ELF-1 (cell line): ENCODE data around the gene HLTF.
"Not testable (repeated sequence)": the region's sequence is repeated elsewhere in the genome, so short reads cannot be mapped to it uniquely, and the experiment has no call there.

Experiments
- DNase-seq: peaks from one replicate; pipeline ENCODE4 v3.0.0-alpha.2; 2016; ENCODE audit warnings: low read depth, low spot score

HLTF gene, protein sequence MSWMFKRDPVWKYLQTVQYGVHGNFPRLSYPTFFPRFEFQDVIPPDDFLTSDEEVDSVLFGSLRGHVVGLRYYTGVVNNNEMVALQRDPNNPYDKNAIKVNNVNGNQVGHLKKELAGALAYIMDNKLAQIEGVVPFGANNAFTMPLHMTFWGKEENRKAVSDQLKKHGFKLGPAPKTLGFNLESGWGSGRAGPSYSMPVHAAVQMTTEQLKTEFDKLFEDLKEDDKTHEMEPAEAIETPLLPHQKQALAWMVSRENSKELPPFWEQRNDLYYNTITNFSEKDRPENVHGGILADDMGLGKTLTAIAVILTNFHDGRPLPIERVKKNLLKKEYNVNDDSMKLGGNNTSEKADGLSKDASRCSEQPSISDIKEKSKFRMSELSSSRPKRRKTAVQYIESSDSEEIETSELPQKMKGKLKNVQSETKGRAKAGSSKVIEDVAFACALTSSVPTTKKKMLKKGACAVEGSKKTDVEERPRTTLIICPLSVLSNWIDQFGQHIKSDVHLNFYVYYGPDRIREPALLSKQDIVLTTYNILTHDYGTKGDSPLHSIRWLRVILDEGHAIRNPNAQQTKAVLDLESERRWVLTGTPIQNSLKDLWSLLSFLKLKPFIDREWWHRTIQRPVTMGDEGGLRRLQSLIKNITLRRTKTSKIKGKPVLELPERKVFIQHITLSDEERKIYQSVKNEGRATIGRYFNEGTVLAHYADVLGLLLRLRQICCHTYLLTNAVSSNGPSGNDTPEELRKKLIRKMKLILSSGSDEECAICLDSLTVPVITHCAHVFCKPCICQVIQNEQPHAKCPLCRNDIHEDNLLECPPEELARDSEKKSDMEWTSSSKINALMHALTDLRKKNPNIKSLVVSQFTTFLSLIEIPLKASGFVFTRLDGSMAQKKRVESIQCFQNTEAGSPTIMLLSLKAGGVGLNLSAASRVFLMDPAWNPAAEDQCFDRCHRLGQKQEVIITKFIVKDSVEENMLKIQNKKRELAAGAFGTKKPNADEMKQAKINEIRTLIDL

DNA sequence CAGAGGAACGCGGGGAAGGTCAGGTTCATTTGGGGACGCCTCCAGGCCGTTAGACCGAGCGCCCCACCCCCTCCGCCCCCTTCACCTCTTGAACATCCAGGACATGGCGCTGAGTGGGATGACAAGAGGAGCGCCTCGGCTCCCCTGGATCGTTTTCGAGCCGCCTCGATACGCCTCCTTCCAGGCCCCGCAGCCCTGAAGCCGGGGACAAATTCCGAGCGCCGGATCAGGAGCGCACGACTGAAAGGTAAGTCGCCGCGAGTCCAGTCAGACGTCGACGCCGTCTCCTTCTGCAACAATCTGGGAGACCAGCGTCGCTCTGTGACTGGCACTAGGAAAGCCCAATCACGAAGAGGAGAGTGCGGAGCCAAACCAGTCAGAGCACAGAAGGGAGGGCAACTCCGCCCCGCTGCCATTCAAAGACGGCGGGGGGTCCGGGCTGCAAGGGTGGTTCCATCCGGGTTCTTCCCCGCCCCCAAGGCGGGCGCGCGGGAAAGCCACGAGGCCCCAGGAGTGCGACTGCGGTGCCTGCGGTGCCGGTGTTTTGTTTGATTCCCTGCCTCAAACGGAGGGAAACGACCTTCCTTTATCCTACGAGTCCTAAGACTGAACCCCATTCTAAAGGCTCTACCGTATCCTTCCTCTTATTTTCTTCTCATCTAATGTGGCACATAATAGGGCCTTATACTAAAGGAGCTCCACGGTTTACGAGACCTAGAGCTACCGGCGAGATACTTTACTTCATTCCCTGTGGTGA, at the start of gene HLTF:
TSS of gene HLTF (minus strand) at position 302 of the 757 bp plus-strand sequence. CDS start at position 105, 197 bp downstream.
- DNase-seq, result peak; percentile 99

- DNase-seq, result no peak
Measured at GRCh38 chr3:149134575-149134974, 48.2 kb upstream of the HLTF start.

DNA sequence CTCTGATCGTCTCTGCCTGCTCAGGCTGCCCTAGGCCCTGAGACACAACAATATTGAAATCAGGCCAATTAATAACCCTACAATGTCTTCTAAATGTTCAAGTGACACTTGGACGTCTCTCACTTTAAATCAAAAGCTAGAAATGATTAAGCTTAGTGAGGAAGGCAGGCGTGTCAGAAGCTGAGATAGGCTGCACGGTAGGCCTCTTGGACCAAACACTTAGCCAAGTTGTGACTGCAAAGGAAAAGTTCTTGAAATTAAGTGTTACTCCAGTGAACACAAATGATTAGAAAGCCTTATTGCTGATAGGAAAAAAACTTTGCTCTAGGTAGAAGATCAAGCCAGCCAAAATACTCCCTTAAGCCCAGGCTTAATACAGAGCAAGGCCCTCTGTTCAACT, 45.3 kb upstream of the HLTF start:
- DNase-seq, result no peak

- DNase-seq, result peak; percentile 96
Measured at GRCh38 chr3:149129326-149130205, 43.2 kb upstream of the HLTF start, which contains the start of gene HPS3. TSS of gene HPS3 (plus strand) at chr3:149129638. CDS start at chr3:149129724, 86 bp downstream.

GRCh38 chr3:149128821-149129220, 42.5 kb upstream of the HLTF start:
- no peak for DNase-seq

DNA sequence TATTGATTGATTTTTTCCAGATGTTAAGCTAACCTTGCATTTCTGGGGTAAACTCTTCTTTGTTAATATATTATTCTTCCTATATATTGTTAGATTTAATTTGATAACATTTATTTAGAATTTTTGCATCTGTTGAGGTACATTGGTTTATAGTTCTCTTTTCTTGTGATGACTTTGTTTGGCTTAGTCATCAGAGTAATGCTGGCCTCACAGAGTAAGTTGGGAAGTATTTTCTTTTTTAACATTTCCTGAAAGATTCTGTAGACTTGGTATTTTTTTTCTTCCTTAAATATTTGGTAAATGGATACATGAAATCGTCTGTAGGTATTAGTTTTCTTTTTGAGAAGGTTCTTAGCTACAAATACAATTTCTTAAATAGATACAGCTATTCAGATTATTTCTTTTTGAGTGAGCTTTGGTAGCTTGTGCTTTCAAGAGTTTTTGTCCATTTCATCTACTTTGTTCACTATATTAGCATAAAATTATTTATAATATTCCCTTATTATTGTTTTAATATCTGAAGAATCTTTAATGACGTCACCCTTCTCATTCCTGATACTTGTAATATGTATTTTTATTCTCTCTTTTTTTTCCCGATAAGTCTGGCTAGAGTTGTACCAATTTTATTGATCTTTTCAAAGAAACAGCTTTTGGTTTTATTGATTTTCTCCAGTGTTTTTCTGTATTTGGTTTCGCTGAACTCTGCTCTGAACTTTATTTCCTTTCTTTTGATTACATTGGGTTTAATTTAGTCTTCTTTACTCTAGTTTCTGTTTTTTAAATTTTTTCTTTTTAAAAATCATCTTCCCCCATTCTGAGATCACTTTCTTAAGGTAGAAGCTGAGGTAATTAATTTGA, 36.6 kb upstream of the HLTF start:
- no peak for DNase-seq

DNA sequence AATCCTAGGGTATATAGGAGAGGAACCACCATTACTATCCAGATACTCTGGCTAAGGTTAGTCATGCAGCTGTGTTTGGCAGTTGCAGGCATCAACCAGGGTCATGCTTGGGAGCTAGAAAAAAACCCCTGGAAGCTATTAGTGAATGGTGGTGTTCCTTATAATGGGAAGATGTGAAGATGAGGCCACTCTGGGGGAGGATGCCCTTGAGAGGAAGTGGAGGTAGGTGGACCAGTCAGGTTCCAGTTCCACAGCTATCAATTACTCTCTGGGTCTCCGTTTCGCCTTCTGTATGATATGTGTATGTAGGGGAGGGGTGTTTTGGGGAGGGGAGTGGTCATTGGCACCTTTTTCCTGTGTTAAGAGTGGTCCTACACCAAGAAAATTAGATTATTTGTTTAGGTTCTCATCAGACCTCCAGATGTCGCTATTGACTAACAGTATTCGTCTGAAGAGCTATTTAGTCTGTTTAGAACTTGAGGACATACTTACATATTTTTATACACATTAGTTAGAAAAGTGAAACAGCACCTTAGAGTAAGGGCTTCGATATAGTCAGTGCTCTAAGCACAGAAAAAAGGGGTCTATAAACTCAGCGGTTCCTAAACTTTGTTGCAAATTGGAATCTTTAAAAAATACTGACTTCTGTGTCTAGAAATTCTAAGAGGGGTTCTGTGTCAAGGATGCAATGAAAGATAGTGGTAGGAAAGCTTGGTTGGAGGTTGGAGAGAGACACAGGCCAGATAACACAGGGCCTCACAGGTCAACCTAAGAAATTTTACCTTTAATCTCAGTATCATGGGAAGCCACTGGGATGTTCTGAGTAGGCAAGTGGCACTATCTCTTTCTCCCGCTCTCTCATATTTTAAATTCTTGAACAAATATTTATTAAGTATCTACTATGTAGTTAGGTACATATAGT, 34.0 kb upstream of the HLTF start:
- peak; percentile 18 for DNase-seq

GRCh38 chr3:149119466-149119865, 33.1 kb upstream of the HLTF start:
- no peak for DNase-seq

DNA sequence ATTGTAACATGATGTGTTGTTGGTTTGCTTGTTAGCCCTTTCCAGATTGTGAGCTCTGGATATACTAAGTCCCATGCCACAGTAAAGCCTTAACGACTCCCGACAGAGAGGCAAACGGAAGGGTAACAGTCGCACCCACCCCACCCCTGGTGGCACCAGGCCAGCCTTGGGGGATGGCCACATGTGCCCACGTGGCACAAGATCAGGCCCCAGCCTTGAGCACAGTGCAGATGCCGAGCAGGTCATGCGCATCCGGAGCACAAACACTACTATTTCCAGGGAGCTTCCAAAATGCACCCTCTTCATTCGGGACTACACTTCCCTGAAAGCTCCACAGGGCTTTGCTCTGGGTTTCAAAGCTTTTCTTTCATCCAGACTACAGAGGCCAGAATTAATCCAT, 32.4 kb upstream of the HLTF start:
- no peak for DNase-seq

DNA sequence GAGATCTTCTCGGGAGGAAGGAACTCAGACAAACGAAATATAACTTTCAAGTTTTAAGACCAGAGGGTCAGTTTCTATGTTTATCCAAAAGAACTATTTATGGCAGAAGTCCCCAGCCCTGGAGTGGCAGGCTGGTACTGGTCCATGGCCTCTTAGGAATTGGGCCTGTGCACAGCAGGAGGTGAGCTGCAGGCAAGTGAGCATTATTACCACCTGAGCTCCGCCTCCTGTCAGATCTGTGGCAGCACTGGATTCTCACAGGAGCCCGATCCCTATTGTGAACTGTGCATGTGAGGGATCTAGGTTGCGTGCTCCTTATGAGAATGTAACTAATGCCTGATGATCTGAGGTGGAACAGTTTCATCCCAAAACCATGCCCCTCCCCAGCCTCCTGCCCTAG, 28.8 kb upstream of the HLTF start:
- DNase-seq, result peak; percentile 53

DNA sequence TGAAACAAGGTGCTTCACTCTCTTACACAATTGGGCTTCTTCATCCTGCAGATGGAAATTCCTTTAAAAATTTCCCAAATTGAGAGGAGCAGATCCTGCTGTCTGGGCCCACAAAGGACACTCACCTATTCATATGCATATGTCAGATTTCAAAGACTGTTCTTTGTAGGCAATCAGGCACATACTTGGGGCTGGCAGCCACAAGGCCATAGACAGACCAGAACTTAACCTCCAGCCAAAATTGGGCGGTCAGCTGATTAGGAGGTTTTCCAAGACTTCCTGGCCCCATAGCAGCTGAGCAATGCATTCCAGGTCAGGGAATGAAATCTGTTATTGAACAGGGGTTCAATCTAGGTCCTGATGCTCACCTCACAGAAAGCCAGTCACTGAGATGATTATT, 28.1 kb upstream of the HLTF start:
- DNase-seq, result peak; percentile 15

DNA sequence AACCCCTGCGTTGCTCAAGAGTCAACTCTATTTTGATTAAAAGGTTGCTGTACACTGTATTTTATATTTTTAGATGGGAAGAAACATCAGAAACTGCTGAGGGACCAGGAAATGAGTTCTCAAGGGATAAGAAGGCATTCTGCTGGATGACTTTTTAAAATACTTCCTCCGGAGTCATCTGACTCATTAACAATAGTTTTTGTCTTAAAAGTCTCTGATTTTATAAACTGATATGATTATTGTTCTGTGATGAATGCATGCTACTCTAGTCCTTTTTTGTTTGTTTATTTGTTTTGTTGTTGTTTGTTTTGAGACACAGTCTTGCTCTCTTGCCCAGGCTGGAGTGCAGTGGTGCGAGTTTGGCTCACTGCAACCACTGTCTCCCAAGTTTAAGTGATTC, 18.2 kb upstream of the HLTF start:
- DNase-seq, result no peak

DNA sequence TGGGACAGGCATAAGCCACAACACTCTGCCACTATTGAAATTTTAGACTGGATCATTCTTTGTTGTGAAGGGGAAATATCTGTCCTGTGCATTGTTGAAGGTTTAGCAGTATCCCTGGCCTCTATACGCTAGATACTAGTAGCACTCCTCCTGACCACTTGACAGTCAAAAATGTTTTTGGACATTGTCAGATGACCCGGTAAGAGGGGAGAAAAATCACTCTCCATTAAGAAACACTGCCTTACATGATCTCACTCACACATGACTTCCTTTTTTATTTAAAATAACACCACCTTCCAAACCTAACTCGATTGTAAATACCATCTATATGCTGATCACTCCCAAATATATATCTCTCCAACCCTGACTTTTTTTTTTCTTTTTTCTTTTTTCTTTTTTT, 15.3 kb upstream of the HLTF start:
- no peak for DNase-seq

GRCh38 chr3:149101154-149101553, 14.8 kb upstream of the HLTF start:
- DNase-seq, result no peak

DNA sequence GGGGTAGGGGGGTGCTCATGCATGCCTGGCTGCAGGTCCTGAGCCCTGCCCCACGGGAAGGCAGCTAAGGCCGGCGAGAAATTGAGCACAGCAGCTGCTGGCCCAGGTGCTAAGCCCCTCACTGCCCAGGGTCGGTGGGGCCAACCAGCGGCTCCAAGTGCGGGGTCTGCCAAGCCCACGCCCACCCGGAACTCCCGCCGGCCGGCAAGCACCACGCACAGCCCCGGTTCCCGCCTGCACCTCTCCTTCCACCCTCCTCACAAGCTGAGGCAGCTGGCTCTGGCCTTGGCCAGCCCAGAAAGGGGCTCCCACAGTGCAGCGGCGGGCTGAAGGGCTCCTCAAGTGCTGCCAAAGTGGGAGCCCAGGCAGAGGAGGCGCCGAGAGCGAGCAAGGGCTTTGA, 11.7 kb upstream of the HLTF start:
- DNase-seq, result not testable (repeated sequence)

GRCh38 chr3:149095487-149095886, 9.2 kb upstream of the HLTF start:
- no peak for DNase-seq

DNA sequence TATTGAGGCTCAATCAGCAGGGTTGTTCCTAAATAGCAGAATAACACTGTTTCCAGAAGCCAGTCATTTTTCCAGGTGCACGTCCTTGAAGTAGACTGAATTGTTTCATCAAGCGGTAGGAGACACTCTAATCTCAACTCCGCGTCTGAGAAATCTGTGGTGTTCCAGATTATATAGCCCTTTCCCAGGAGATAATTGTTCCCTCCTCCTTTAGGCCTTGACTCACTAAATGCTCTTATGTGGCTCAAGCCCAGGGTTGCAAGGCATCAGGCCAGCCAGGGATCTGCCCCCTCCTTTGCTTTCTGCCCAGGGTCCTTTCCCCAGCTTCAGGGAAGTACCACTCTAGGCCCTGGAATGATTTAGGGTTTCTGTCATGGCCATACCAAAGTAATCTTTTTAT, 5.7 kb upstream of the HLTF start:
- DNase-seq, result no peak

DNA sequence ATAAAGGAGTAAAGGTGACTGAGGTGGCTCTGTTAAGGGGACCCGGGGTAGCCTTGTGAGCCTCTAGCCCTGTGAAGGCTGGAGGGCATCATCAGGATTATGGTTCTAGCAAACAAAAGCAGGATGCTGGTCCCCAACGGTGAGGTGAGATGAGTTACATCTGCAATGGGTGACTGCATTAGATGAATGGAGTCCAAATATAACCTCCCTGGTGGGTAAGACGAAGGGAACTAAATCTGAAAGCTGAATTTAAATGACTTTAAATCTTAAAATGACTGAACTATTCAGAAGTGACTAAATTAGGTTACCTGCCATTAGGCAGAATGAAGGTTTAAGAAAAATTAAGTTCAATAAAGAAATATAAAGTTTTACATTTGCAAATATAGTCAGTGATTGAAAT, 4.6 kb upstream of the HLTF start:
- DNase-seq, result no peak

GRCh38 chr3:149090461-149090860, 4.1 kb upstream of the HLTF start:
- no peak for DNase-seq
